GM21381 (cell line): ENCODE results near the gene MATN1.
A peak's percentile ranks its signal among the peaks of the same experiment; 100 is the strongest.

Source experiments
- ATAC-seq: cut with Tn5 transposase; IDR thresholded peaks from one replicate; pipeline ENCODE4 v1.9.1; 2021; ENCODE audit warnings: mild to moderate bottlenecking, moderate library complexity; ENCODE audit not compliant: unreplicated experiment

The MATN1 gene

DNA sequence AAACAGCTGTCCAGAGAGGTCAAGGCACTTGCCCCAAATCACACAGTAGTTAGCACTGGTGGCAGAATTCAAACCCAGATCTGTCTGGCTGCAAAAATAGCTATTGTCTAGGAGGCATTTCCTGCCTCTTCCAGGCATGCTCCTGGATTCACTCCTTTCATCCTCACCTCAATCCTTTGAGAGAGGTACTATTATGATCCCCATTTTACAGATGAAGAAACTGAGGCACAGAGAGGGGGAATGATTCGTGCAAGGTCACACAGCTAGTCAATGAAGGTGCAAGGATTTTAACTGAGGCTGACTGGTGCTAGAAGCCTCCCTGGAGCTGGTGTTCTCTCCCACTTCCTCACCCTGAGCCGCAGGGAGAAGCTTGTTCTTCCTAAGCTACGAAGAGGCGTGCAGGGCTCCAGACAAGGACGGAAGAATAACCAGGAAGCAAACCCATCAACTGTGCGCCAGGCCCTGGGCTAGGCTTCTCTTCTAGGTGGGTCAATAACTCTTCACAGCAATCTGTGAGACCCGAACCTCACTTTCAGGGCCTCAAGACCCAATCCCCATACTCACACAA, 34.8 kb upstream of the MATN1 start:
- ATAC-seq = no peak

DNA sequence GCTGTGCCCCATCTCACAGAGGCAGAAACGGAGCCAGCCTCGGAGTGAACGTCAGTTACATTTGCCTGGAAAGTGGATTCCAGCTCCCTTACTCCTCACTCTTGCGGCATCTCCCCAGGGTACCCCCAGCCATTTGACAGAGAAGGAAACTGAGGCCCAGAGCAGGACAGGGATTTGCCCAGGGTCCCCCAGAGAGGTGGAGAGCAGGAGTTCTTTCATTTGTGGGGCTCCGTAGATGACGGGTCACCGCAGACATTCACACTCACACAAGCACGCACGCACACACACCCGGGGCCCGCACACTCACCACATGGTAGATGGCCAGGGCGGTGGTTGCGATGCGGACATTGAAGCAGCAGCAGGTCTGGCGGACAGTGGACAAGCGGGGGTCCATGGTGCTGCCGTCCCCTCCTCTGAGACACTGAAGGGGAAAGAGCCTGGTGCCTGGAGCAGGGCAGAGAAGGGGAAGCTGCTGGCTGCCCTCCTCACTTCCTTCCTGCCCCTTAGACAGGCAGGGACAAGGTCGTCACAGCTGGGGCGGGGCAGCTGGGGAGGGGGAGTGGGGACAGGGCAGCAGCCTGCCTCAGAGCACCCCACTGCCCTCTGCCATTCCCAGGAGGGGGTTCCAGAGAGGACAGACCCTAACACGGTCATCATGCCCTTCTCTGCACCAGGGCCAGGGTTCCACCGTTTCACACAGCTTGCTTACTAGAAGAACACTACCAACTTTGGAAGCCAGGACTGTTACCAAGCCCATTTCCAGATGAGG, 34.2 kb upstream of the MATN1 start, which contains the start of gene LAPTM5:
Gene LAPTM5 (minus strand): TSS at position 423 of the 769 bp plus-strand sequence. CDS start 29 bp downstream, at position 394.
- no peak for ATAC-seq

DNA sequence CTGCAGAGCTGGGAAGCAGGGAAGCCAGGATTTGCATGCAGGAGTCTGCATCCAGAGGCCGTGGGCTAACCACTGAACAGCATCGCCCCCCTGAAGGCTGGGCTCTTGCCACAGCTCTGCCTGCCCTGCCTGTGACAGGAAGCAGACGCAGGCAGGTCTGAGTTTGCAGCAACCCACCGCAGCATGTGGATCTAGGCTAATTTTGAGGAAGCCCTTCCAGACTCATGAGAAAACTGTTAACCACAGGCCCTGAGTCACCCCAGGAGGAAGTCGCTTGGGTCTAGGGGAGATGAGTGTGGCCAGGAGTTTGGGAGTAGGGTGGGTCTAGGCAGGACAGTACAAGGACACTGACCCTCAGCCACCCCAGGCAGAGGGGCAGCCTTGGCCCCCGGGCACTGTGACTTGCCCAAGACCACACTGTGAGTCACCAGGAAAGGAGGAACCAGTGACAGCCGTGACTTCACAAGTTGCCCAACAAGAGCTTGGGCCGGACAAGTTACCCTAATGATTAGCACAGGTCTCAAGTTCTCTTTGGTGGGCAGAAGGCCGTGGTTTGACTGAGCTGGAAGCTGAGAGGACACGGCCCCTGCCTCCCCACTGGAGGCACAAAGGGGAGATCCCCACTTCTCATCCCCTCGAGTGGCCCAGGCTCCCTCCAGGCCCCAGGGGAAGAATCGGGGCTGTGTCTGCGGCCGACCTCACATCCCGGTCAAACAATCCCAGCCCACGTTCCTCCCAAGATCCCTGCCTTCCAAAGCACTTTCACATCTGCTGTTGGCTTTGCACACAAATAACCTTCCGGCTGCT, 33.4 kb upstream of the MATN1 start:
- no peak for ATAC-seq

DNA sequence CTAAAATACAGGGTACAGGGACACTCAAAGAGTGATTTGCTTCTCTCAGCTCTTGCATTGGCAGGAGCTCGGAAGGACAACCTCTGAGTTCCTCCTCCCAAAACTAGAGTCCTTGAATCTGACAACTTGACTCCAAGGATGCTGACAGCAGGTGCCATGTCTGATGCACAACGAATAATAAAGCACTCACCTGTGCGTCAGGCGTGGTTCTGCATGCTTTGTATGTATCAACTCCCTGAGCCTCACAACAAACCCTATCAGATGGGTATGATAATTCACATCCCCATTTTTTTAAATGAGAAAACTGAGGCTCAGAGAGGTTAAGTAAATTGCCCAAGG, 32.8 kb upstream of the MATN1 start:
- ATAC-seq = no peak

DNA sequence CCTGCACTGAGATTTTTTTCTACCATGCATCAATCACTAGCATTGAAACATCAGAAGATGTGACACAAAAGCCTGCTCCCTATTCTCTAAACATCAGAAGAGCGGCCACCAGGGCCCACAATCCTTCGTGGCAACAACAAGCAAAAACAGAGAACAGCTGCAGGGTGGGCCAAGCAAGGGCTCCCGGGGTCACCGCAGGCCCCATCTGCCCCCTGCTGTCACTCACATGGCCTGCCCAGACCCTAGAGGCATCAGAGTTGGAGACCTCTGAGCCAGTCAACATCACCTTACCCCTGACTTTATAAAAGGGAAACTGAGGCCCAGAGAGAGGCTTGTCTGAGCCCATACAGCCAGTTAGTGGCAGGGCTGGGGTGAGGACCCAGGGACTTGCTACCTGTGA, 32.4 kb upstream of the MATN1 start:
- ATAC-seq = no peak

DNA sequence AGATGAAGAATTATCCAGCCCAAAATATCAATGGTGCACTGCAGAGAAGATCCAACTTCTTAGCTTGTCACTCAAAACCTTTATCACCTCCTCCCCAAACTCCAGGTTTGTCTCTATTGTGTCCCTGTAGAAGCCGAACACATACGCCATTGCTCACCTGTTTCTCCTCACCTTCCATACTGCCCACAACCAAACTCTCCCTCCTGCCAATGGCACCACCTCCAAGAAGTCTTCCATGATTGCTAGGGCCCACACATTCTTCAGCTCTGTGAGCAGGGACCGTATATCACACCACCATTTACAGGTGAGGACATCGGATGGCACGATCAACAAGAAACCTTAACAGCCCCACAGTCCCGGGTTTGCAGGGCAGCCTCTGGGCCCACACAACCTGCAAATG, 31.9 kb upstream of the MATN1 start:
- no peak for ATAC-seq

DNA sequence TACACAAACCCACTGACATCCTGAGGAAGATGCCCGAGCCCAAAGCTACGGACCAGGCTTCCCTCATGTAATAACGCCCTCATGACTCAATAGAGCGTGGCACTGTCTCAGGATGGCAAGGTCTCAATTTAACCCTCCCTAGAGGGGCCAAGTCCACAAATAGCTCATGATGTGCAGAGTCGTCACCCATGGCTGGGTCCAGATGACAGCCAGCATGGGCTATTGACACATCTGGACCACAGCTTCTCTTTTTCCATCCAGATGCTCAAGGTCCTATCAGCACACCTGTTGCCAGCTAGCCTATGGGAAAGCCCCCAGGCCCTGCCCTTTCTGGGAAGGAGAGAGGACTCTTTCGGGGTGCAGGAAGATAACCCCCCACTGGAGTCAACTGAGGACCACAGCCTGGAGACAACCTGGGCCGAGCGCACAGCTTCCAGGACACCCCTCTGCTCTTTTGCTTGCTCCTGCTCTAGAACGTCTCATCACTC, 31.3 kb upstream of the MATN1 start:
- peak; percentile 37 for ATAC-seq

DNA sequence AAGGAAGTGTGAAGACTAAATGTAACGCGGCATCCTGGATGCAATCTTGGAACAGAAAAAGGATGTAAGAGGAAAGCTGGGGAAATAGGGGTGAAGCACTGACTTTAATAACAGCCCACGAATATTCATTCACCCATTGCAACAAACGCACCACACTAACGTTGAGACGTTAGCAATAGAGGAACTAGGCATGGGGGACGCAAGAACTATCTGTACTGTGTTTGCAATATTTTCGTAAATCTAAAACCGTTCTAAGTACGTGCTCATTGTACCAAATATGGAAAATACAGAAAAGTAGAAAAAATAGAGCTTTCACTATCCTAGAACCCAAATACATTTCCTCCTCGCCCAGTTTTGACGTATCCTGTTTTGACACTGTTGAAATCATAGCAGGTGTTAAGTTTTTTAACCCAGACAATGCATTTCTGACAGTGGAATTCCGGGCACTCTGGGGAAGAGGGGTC, 30.3 kb upstream of the MATN1 start:
- no peak for ATAC-seq

DNA sequence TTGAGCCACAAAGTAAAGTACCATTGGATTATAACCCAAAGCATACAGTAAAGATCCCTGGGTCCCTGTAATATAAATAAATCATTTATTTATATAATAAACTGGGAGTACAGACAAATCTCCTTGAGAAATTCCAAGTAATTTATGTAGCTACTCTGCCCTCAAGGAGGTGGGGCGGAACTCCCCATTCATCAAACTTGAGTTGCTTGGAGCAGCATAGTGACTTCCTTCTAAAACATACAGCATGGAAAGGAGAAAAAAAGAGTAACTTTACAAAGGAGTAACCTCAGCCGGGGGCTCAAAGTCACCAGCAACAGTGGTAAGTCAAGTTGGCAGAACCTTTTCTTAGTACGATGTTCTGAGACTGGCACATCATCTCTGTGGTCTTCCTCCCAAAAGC, 29.7 kb upstream of the MATN1 start:
- no peak for ATAC-seq

DNA sequence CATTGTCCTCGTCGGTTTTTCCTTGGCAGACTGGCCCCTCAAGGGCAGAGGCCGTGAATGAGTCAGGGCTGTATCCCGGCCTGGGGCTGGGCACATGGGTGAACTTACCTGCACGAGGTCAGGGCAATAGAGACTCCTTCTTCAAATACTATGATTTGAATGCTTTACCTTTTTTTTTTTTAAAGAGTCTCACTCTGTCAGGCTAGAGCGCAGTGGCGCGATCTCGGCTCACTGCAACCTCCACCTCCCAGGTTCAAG, 29.2 kb upstream of the MATN1 start:
- ATAC-seq = no peak

DNA sequence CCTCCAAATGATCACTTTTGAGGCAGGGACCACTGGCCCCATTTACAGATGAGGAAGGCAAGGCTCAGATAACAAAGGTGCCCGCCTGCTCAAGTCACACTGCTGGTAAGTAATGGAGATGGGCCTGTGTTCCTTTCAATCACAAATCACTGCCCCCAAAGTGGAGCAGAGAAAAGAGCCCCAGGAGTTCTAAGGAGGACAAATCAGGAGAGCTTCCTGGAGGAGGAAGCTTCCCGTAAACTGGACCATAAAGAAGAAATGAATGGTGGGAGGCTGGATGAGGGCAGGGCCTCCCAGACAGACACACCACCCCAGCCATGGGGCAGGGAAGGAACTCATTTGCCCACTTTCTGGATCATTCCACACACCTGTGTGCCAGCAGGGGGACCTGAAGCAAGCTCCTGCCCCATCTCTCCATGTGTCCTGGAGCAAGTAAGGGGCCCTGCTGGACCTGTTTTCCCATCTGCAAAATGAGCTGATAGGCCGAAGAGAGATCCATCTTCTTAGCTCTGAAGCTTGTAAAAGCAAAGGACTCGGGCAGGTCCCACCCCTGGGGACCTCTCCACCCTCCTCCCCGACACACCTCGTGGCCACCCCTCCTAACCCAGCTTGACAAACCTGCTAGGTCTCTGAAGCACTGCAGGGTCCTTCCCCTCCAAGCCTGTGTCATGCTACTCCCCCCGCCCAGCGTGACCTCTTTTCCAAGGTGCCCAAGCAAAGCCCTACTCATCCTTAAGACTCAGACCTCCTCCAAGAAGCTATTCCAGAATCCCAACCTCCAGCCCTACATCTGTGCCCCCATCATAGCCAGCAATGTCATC, 28.7 kb upstream of the MATN1 start:
- no peak for ATAC-seq

DNA sequence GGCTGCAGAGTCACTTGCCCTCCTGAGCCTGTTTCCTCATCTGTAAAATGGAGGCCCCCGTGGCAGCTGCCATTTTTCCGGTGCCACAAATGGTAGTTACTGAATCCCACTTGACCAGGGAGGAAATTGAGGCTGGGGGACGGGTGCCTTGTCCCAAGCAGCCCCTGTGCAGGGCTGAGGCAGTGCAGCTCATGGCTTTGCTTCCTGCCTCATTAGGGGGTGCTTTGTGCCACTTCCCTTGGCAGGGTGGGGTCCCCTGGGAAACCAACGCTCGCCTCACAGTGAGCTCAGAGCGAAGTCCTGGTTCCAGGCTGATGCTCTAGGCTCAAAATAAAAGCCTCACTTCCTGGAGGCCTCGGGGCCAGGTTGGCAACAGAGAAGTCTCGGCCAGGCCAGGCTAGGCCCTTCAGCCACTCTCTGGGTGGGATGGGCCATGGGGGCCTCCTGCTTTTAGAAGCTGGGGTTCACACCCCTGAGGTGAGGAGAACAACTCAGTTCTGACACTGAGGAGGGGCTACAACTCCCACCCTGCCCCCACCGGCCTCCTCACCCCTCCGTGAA, 27.4 kb upstream of the MATN1 start:
- ATAC-seq = no peak

DNA sequence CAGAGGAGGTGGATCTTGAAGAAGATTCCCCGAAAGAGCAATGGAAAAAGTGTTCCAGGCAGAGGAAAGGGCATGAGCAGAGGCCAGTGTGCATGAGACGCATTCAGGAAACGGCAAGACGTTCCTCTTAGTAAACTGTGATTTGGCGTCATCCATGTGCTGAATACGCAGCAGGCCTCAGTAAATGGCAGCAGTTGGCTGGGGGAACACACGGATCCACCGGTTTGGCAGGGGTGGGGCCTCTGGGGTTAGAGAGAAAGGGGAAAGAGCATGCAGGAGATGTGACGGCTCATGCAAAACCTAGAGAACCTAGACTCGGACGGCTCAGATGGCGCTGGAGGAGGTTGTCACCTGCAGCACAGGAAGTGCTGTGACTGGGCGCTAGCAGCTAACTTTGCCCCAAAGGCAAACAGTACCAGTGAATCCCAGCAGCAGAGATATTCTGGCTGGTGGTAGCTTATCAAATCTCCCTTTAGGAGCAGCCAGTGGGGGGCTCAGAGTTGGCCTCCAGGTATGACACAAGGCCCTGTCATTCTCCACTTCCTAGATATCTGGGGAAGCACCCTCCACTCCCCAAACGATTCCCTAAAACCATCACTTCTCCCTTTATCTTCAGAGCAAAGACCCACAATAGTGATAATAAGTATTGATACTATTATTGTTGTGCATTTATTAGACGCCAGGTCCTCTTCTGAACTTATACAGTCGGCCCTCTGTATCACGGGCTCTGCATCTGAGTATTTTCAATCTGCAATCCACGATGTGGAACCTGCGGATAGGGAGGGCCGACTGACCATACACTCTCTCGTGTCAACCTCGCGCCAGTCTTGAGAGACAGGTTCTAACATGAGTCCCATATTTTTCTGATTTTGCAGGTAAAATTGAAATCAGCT, 26.6 kb upstream of the MATN1 start:
- no peak for ATAC-seq

DNA sequence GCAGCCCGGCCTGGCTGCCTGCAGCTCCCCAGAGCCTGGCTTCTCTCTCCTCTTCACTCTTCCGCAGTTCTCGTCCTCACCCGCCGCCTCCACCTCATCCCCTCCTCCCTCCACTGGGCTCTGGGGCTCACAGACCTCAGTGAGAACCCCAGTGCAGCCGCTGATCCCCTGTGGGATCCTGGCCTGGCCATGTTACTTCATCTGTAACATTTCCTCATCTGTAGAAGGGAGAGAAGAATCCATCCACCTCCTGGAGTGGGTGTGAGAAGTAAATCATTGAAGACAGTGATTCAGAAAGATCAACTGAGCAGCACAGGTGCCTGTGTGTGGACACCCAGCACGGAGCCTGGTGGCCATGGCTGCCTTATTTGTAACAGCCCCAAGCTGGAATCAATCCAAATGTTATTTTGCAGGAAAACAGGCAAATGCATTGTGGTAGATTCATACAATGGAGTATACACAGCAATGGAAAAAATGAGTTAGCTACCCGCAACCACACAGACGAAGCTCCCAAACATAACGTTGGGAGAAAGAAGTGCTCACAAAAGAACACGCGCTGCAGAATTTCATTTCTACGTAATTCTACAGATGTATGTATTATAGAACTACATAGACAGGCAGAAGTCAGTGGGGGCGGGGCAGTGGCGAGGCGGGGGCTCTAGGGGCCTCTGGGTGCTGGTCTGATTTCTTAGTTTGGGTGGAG, 25.5 kb upstream of the MATN1 start:
- no peak for ATAC-seq

DNA sequence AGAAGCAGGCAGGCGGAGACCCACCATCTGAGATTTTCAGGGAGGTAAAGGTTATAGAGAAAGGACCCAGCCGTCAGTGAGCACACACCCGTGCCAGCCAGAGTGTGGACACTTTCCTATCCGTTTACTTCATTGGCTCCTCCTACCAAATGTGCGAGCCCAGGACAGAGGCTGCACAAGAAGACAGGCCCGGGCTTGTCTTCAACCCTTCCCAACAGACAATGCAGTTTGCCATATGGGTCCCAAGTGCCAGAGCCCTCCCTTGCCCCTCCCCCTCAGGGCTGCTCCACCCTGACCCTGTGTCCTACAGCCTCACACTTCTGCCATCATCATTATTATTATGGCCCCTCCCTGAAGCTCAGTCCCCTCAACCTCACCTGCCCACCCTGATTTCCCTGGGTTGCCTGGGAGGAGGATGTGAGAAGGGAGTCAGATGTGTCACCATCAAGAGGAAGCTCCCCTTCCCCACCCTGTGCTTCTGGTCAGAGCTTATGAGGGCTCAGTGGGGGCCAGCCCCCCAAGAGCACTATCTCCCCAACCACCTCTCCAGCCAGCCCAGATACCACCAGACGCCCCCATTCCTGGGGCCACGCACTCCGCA, 24.8 kb upstream of the MATN1 start:
- ATAC-seq = no peak

DNA sequence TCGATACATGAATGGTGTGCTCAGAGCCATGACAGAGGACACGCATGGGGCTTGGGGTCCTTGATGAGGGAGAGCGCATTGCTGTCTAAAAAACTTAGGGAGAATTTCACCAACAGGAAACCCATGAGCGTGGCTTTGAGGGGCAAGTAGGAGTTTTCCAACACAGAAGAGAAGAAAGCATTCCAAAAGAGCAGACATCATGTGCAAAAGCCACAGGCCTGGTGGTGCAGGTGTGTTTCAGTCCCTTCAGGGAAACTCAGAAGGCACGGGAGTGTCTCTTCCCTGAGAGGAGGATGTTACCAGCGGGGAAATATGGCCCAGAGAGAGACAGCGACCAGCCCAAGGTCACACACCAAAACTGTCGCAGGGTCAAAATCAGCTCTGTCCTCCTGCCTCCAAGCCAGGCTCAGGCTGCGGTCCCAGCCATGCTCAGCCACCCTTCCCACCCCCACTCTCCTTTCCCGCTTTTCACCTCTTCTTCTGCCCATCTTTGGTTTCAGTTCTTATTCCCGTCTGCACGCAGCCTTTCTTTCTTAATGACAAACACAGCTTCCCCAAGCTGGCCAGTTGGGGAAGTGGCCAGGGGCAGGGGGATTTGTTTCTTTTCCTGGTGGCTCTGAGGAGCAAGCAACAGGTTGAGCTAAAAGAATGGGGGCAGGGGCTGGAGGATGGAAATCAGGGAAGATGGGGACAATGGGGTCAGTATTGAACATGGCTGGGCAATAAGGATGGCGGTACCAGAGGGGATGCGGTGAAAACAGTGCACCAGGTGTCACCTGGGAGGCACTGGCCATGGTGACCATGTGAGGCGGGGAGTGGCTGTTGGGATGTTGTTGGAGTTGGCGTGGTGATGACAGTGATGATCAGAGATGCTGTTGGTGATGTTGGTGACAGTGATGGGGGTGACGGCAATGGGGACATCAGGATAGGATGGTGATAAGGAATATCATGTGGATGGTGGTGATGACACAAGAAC, 23.9 kb upstream of the MATN1 start:
- no peak for ATAC-seq

DNA sequence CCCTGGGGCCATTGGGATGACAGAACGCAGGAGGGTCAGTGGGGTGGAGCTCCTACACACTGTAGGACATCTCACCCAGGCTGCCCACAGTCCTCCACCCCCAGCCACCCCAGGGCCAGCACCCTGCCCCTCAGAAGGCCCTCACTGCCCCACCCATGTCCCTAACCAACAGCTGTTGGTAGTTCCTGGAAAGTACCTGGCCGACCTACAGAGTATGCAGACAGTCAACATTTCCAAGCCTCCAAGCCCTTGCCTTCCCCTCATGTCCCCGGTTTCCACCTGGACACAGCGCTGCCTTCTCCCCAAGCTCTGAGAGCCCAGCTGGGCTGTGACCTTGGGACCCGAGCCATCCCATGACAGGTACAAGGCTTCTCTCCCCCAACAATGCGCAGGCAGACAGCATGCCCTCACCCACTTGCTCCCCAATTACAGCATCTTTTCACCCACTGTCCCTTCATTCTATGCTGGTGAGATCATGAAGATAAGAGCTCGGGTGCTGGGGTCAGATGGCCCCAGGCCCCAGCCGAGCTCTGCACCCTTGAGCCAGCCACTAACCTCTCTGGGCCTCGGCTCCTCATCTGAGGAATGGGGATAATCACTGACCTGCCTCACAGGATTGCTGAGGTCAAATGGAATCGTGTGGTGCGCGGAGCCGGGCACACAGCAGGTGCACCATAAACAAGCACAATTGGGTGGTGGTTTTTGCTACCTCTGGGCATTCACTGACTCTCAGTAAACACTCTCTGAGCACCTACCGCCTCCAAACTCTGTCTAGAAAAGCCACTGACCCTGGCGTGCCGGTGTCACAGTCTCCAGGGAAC, 23.0 kb upstream of the MATN1 start:
- ATAC-seq = no peak
